ENCODE results near the gene NHLH2.

Gene NHLH2

GRCh38 chr1:115847787-115848186, 6.9 kb upstream of the NHLH2 start:
- no peaks in the 10 kb centered on the region for H3K9me3 ChIP-seq (ENCODE audit: severe bottlenecking)
- no peak for TF ChIP-seq CTCF (IDR thresholded peaks at IDR 0.05; ENCODE audit: low read depth, low read length)
- no peak overlapping the region for H3K4me3 ChIP-seq (ENCODE audit: low read depth, low read length)
- H3K27ac ChIP-seq: no peak overlapping the region
- DNase-seq: no peak
- no peaks in the 10 kb centered on the region for H3K36me3 ChIP-seq
- H3K27me3 ChIP-seq (ENCODE audit: insufficient read depth, low read depth, severe bottlenecking): no peaks in the 10 kb centered on the region

DNA sequence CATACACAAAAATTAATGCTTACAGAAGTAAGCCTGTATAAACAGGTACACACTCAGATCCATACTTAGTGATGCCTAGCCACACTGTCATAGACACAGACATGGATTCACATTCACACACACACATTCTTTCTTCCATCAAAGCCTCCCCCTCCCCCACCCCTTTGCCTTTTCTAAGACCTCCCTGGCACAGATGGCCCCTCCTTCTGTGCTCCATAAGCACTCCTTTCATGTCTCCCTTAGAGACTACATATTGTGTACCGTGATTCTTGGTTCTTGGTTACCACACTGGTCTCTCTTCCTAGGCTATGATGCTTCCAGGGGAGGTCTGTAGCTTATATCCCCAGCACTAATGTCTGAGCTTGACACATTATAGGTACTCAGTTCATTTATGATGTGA, 2.0 kb upstream of the NHLH2 start:
- no peaks in the 10 kb centered on the region for H3K27me3 ChIP-seq (ENCODE audit: insufficient read depth, low read depth, severe bottlenecking)
- DNase-seq: no peak
- no peaks in the 10 kb centered on the region for H3K36me3 ChIP-seq
- no peaks in the 10 kb centered on the region for H3K9me3 ChIP-seq (ENCODE audit: severe bottlenecking)
- no peak overlapping the region for H3K4me3 ChIP-seq (ENCODE audit: low read depth, low read length)
- H3K27ac ChIP-seq: no peak overlapping the region
- TF ChIP-seq CTCF (IDR thresholded peaks at IDR 0.05; ENCODE audit: low read depth, low read length): no peak

DNA sequence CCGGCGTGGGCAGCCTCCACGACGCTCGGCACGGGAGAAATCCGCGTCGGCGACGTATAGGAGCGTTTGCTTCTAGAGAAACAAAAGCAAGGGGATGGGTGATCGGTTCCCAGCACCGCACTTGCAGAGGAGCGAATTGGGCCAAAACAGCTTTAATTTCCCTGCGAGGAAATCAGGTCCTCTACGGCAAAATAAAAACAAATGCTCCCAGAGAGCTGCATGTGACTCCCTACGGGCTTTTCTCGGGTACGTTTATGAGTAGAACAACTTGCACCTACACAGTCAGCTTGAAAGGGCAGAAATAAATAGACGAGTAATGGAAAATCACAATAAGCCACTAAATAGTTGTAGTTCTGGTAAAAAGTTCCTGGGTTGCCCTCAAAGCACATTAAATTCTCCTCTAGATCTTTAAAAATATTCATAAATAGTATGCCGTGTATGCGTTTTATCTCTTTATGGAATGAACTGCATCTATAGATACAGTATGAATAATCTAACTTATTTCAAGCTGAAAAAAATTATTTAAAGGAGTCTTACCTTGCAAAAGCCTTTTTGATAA, 1.2 kb downstream of the NHLH2 start:
- H3K9me3 ChIP-seq (ENCODE audit: severe bottlenecking): no peaks in the 10 kb centered on the region
- no peaks in the 10 kb centered on the region for H3K36me3 ChIP-seq
- peak overlapping the region; percentile 91 for H3K27ac ChIP-seq
- DNase-seq: no peak
- H3K4me3 ChIP-seq (ENCODE audit: low read depth, low read length): peak overlapping the region; percentile 52
- no peaks in the 10 kb centered on the region for H3K27me3 ChIP-seq (ENCODE audit: insufficient read depth, low read depth, severe bottlenecking)
- TF ChIP-seq CTCF (IDR thresholded peaks at IDR 0.05; ENCODE audit: low read depth, low read length): no peak

DNA sequence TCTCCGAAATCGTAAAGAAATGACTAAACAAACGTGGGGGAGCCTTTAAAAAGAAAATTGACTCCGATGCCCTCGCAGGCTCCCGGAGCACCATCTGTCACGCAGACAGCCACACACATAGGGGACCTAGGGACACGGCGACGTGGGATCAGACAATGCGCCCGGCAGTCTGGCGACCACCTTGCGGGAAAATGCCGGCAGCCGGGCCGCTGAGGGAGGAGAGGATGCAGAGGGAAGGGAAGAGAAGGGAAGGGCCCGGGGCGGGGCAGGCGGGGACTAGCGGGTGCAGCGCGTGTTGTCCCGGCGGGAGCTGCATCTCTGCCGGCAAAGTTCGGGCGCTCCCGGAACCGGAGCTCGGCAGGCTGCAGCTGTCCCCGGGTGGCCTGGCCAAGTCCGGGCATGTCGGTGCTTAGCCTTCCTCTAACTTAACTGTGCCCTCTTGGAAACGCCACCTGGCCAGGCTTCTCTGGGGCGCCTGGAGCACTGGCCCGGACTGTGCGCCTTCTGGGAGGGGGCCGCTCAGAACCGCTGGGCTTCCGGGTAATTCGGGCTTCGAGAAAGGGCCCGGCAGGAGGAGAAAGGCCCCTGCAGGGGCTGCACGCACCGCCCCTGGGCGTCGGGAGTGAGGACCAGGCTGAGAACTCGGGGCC, 1.8 kb downstream of the NHLH2 start:
- Histone ChIP-seq H3K36me3 (no peaks in the 10 kb centered on the region), H3K4me3 (ENCODE audit: low read depth, low read length) (peak overlapping the region; percentile 52), H3K27ac (peak overlapping the region; percentile 91), H3K27me3 (ENCODE audit: insufficient read depth, low read depth, severe bottlenecking) (no peaks in the 10 kb centered on the region), H3K9me3 (ENCODE audit: severe bottlenecking) (no peaks in the 10 kb centered on the region)
- DNase-seq: peak; percentile 82
- TF ChIP-seq CTCF (IDR thresholded peaks at IDR 0.05; ENCODE audit: low read depth, low read length): no peak

DNA sequence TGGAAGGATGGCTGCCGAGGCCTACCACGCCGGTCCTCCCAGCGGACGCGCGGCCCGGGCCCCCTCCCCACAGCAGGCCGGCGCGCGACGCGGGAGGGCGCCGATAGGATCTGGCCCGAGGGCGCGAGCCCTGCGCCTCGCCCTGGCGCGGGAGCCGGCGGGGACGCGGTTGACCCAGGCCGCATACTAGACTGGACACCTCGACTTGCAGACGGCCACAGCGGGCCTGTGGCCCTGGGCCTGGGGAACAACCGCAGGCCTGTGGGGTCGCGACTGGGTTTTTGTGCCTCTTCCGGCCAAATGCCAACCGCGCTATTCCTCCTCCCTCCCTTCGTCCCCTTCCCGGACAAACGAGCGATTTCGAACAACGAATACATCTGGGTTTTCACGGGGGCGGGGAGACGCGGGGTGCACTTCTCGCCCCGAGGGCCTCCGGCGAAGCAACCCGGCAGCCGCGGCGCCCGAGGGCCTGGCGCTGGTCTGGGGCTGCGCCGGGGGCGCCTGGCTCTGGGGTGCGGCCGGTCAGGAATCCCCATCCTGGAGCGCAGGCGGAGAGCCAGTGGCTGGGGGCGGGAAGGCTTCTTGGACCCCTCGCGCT, 2.4 kb downstream of the NHLH2 start:
- Histone ChIP-seq H3K27ac (peak overlapping the region; percentile 91), H3K4me3 (ENCODE audit: low read depth, low read length) (peak overlapping the region; percentile 52), H3K27me3 (ENCODE audit: insufficient read depth, low read depth, severe bottlenecking) (no peaks in the 10 kb centered on the region), H3K36me3 (no peaks in the 10 kb centered on the region), H3K9me3 (ENCODE audit: severe bottlenecking) (no peaks in the 10 kb centered on the region)
- TF ChIP-seq CTCF (IDR thresholded peaks at IDR 0.05; ENCODE audit: low read depth, low read length): no peak
- no peak for DNase-seq

Data from WERI-Rb-1 (cell line).